Measurements from ENCODE around the gene HDHD3.

- TF ChIP-seq EZH2phosphoT487 (IDR thresholded peaks at IDR 0.05; ENCODE audit: low read length): no peak
- TF ChIP-seq CTCF (IDR thresholded peaks at IDR 0.05; ENCODE audit: low read length): no peak
- no peak for TF ChIP-seq EZH2 (optimal IDR thresholded peaks at IDR 0.05; ENCODE audit: low read depth, low read length)
Observed at GRCh38 chr9:113356686-113357292, 20.0 kb downstream of the HDHD3 start.

Data from MM.1S (cell line).